T-helper 9 cell (primary cell): ENCODE results near the gene SOD2.
"Not testable (repeated sequence)": the region's sequence is repeated elsewhere in the genome, so short reads cannot be mapped to it uniquely, and the experiment has no call there.

Experiments
- DNase-seq: peaks from one replicate; pipeline ENCODE4 v3.0.0-alpha.2; 2020

The SOD2 gene

GRCh38 chr6:159681191-159681880 lies 11.7 kb downstream of the SOD2 start:
- no peak for DNase-seq

DNA sequence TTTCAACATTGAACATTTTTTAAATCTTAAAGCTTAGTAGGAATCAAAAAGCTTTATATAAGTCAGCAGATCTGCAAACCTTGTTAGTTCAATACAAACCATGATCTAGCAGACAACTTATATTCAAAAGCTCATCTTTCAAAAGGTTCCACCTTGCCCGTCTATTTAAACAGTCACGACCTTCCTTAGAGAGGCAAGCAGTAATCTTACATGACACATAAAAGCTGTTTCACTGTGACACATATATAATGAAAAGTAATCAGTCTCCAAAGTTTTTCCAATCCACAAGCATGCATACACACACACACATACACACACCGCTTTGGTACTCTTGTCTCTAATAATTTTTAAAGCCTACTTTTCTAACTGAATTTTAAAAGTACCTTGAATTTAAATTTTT lies 12.9 kb downstream of the SOD2 start:
- no peak for DNase-seq

GRCh38 chr6:159679091-159680077 lies 13.7 kb downstream of the SOD2 start:
- no peak for DNase-seq

- no peak for DNase-seq
Observed at GRCh38 chr6:159678574-159678973, 14.5 kb downstream of the SOD2 start.

DNA sequence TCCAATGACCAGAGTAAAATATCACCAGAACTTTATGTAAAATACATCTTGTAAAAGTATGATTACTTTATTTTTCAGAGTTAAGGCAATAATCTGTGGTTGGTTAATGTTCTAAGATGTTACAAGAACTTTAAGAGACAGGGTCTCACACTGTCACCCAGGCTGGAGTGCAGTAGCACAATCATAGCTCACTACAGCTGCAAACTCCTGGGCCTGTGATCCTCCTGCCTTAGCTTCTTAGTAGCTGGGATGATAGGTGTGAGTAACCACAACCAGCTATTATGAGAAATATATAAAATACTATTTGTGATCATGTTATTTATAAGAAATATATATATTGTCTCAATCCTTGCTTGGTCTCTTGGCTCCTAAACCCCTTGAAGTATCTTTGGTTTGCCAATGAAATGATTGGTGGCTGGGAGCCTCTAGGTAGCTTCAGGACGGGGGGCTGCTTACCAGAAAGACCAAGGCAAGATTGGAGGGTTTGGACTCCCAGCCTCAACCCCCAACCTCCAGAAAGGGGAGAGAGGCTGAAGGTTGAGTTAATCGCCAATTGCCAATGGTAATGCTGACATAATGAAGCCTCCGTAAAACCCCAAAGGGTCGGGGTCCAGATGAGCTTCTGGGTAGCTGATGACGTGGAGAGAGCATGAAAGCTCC lies 15.4 kb downstream of the SOD2 start:
- no peak for DNase-seq

- no peak for DNase-seq
Observed at GRCh38 chr6:159676890-159677505, 16.0 kb downstream of the SOD2 start.

GRCh38 chr6:159676236-159676635 lies 16.8 kb downstream of the SOD2 start:
- DNase-seq, result not testable (repeated sequence)

- DNase-seq, result no peak
Observed at GRCh38 chr6:159665868-159666635, 27.0 kb downstream of the SOD2 start.

GRCh38 chr6:159663368-159663889 lies 29.6 kb downstream of the SOD2 start:
- not testable (repeated sequence) for DNase-seq

GRCh38 chr6:159661977-159662376 lies 31.1 kb downstream of the SOD2 start:
- not testable (repeated sequence) for DNase-seq

DNA sequence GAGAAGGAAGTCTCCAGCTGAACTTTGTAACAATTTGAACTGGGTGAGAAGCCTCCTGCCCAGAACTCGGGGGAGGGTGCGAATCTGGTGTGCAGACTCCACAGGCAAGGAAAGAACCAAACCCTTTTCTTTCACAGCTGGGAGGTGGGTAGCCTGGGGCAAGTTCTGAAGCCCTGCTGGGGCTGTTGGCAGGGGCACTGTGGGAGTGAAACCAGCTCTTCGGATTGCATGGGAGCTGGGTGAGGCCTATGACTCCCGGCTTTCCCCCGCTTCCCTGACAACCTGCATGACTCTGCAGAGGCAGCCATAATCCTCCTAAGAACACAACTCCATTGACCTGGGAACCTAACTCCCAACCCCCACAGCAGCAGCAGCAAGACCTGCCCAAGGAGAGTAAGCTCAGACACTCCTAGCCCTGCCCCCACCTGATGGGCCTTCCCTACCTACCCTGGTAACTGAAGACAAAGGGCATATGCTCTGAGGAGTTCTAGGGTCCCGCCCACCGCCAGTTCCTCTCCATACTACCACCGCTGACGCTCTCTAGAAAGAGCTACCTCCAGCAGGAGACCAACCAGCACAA lies 37.5 kb downstream of the SOD2 start:
- DNase-seq, result no peak

GRCh38 chr6:159654483-159655098 lies 38.5 kb downstream of the SOD2 start:
- no peak for DNase-seq

DNA sequence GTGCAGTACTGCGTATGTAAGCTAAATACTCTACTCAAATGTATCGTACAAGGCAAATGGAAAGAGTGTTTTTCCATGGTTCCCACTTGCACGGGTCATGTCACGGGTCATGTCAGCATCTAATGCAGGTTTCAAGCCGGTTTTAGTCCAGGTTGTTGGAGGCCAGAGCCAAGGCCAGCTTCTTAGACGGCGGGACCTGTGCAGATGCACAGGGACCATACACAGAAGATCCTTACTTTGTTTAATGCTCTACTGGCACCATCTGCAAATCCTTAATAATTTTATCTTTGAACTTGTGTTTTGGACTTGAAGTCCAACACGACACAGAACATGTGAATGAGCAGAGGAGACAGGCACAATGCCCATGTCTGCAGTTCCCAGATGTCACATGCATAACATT lies 42.7 kb downstream of the SOD2 start:
- DNase-seq, result no peak

- no peak for DNase-seq
Observed at GRCh38 chr6:159649441-159649840, 43.6 kb downstream of the SOD2 start.

GRCh38 chr6:159646733-159647132 lies 46.3 kb downstream of the SOD2 start:
- DNase-seq, result no peak

- no peak for DNase-seq
Observed at GRCh38 chr6:159646116-159646515, 46.9 kb downstream of the SOD2 start.

- DNase-seq, result no peak
Observed at GRCh38 chr6:159645640-159646039, 47.4 kb downstream of the SOD2 start.
